ENCODE results near the gene PIK3R6.
"Not testable (repeated sequence)": the region's sequence is repeated elsewhere in the genome, so short reads cannot be mapped to it uniquely, and the experiment has no call there.

The PIK3R6 gene

GRCh38 chr17:8872705-8873435 is 5.4 kb upstream of the PIK3R6 start:
- DNase-seq = no peak

- no peak for DNase-seq
Observed at GRCh38 chr17:8872036-8872704, 4.7 kb upstream of the PIK3R6 start.

GRCh38 chr17:8871081-8871581 is 3.7 kb upstream of the PIK3R6 start:
- DNase-seq = no peak

GRCh38 chr17:8870406-8871040 is 3.0 kb upstream of the PIK3R6 start:
- no peak for DNase-seq

GRCh38 chr17:8869114-8869815 is 1.8 kb upstream of the PIK3R6 start:
- no peak for DNase-seq

- no peak for DNase-seq
Observed at GRCh38 chr17:8868529-8868951, 1.1 kb upstream of the PIK3R6 start.

- no peak for DNase-seq
Observed at GRCh38 chr17:8868092-8868491, 618 bp upstream of the PIK3R6 start.

GRCh38 chr17:8865811-8866210 is 1.7 kb downstream of the PIK3R6 start:
- DNase-seq = no peak

GRCh38 chr17:8865385-8865784 is 2.1 kb downstream of the PIK3R6 start:
- no peak for DNase-seq

- DNase-seq = no peak
Observed at GRCh38 chr17:8862213-8863056, 5.0 kb downstream of the PIK3R6 start.

- DNase-seq = no peak
Observed at GRCh38 chr17:8861495-8862181, 5.8 kb downstream of the PIK3R6 start.

GRCh38 chr17:8859804-8860430 is 7.6 kb downstream of the PIK3R6 start:
- DNase-seq = no peak

- DNase-seq = no peak
Observed at GRCh38 chr17:8859027-8859803, 8.3 kb downstream of the PIK3R6 start.

GRCh38 chr17:8857919-8858318 is 9.6 kb downstream of the PIK3R6 start:
- DNase-seq = no peak

- DNase-seq = no peak
Observed at GRCh38 chr17:8856869-8857575, 10.5 kb downstream of the PIK3R6 start.

GRCh38 chr17:8856205-8856603 is 11.3 kb downstream of the PIK3R6 start:
- not testable (repeated sequence) for DNase-seq

- no peak for DNase-seq
Observed at GRCh38 chr17:8855477-8856204, 11.8 kb downstream of the PIK3R6 start.

GRCh38 chr17:8851600-8851999 is 15.9 kb downstream of the PIK3R6 start:
- DNase-seq = no peak

All from NCI-H1436 treated with DMSO at 0.1 percent for 48 hours (cell line).